M059J (cell line): ENCODE measurements around the gene ZBED2. TPM values are rescaled to one million over a fixed set of nuclear protein-coding genes. Genes with fewer than 3 reads are reported as not detected.

Experiments
- DNase-seq: peaks from one replicate; pipeline ENCODE4 v3.0.0-alpha.2; 2012; ENCODE audit warnings: low read depth
- total RNA-seq: library from RNA; depleted of rRNA; stranded (reverse); fragments of >200 nt; shearing (Covaris generic); gene quantifications from 2 replicates; pipeline ENCODE4 v1.2.3, GENCODE V29; 2014

Gene ZBED2
- total RNA-seq, 1 experiment from 2014 or later: 0.49 TPM

DNA sequence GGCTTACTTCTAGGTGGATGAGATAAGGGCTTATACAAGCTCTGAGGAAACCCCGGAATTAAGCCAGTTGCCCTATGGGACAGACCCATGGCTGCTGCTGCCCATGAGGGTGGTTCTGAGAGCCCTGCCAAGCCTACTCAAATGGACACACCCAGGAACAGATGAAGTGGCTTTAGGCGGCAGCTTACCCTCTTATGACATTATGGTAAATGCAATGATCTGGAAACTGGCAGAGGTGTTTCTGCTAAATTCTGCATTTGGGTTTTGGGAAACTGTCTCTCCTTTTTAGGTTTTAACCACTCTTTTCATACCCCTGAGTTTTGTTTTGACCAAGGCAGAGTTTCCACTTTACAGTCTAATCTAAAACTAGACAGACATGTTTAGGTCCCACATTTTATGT lies 9.0 kb upstream of the ZBED2 start:
- no peak for DNase-seq

- DNase-seq: no peak
Observed at GRCh38 chr3:111603679-111604078, 8.5 kb upstream of the ZBED2 start.

GRCh38 chr3:111601810-111602209 lies 6.7 kb upstream of the ZBED2 start:
- no peak for DNase-seq

- DNase-seq: no peak
Observed at GRCh38 chr3:111598552-111598951, 3.4 kb upstream of the ZBED2 start.

DNA sequence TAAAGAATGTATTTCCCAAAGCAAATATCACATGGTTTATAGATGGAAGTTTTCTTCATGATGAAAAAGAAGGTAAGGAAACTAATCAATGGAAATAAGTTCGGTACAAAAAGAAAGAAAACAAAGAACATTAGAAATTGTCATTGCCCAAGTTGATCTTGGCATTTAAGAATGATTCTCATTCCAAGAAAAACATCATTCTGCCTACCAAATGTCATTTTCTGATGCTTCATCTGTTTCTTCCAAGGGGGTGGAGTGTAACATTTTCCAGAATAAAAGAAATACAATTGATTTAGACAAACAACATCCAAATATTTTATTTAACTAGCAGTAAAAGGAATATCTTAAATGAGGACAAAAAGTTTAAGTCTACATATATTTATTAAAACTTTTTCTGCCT lies 3.0 kb upstream of the ZBED2 start:
- DNase-seq: no peak

DNA sequence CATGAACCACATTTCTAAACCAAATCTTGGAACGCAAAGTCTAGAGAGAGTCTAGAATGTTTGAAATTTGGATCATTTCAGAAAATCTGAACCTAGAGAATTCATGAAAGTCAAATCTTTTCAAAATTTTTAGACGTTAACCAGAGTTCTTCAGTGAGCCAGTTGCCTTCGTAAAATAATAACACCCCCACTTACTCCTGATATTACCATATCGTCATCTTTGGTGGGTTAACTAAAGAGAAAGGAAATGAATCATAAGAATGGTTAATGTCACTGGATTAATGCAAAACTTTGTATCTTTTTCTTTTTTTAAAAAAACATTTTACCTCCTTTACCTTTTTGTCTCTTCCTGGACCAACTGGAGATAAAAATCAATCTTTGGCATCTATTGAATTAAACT lies 1.2 kb upstream of the ZBED2 start:
- DNase-seq: no peak

GRCh38 chr3:111594781-111595180 lies 365 bp downstream of the ZBED2 start:
- no peak for DNase-seq

DNA sequence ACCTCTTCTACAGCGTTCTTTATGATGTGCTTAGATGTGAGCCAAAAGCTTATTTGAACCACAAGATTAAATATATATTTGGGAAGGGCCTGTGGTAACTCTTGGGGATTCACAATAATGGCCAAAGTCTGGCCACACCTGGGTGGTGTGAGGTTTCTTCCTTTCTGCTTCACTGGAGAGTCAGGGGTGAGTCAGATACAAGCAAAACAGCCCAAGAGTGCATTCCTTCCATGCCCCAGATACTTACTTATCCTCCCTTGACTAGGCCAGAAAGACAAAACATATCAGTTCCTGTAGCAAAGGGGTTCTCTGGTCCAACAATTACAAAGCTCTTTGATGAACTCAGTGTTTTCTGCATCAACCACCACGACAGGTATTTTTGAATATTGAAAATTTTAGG lies 941 bp downstream of the ZBED2 start:
- DNase-seq: peak; percentile 94

DNA sequence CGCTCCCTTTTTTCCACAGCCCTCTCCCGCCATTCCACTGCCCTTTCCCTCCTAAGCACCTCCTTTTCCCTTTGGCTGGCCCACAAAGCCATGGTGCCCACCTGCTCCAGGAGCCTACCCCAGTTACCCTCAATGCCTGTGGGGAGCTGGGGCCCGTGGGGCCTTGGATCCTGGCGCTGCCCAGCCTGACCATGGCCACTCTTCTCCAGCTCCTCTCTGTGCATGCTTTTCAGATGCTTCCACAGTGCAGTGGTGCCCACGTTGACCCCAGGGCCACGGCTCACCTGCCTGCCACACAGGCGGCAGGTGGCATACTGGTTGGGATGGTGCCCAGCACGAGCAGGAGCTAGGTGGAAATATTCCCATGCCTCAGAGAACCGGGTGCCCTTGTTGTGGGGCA lies 1.5 kb downstream of the ZBED2 start:
- DNase-seq: no peak

GRCh38 chr3:111592936-111593335 lies 2.2 kb downstream of the ZBED2 start:
- DNase-seq: no peak

- peak; percentile 37 for DNase-seq
Observed at GRCh38 chr3:111592143-111592542, 3.0 kb downstream of the ZBED2 start.

- no peak for DNase-seq
Observed at GRCh38 chr3:111591555-111591954, 3.6 kb downstream of the ZBED2 start.

- no peak for DNase-seq
Observed at GRCh38 chr3:111590143-111590491, 5.0 kb downstream of the ZBED2 start.

DNA sequence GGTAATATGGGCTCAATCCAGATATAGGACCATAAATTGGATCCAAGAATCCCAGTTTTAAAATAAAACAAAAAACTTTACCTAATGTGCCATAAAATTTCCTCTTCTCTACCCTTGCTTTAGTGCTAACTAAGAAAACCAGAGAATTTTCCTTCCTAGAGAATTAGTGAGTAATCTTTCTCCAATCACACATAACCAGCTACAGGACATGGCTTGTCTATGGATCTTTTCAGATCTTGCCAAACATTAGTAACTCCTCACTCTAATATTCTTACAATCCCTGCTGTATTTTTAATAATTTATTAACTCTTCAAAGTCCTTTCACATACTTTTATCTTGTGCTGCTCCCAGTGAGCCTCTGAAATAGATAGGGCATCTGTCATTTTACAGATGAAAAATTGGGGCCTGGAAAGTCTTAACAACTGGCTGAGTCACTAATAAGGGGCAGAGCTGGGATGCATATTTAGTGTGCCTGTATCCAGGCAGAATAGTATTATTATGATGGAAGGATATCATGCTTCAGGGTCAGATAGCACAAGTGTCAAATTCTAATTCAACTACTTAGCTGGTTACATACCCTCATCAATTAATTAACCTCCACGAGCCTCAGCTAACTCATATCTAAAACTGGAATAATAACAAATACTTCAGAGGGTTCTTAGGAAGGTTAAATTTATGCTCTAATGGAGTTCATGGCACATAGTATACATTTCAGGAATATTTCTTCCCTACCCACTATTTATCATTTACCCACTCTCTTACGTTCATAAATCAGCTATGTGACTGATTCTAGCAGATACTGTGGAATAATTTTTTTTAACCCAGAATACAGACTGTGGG lies 5.6 kb downstream of the ZBED2 start:
- no peak for DNase-seq

GRCh38 chr3:111588527-111588926 lies 6.6 kb downstream of the ZBED2 start:
- DNase-seq: peak; percentile 35

DNA sequence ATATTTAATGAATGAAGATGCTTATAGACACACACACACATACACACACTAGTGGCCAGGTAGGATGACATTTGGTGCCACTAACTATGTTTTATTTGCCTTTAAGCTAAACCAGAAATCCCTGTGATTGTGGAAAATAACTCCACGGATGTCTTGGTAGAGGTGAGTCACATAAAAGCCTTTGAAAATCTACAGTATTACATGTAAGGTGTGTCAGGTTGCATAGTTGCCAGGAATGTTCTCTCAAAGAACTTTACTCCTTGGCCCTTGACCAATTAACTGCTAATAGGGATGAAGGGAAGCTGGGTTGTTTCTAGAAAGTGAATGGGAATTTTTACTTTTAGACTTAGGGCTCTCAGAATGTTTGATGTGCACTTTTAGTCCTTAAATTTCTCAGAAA lies 9.9 kb downstream of the ZBED2 start:
- peak; percentile 90 for DNase-seq

GRCh38 chr3:111584744-111585143 lies 10.4 kb downstream of the ZBED2 start:
- peak; percentile 43 for DNase-seq

DNA sequence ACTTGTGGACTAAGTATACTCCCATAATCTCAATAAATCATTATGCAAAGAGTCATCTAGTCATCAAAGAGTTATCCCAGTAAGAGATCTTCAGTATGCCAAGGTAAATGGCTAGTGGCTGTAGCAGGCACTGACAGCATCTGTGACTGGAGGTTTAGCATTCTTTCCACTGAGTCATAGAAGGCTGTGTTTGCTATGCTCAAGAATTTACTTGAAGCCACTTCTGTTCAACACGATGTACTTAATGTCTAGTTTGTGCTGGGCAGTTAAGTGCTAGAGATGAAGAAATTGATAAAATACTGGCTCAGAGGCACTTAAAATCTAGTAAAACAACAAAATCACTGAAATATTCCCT lies 13.0 kb downstream of the ZBED2 start:
- DNase-seq: peak; percentile 97

GRCh38 chr3:111581403-111582119 lies 13.6 kb downstream of the ZBED2 start:
- no peak for DNase-seq

DNA sequence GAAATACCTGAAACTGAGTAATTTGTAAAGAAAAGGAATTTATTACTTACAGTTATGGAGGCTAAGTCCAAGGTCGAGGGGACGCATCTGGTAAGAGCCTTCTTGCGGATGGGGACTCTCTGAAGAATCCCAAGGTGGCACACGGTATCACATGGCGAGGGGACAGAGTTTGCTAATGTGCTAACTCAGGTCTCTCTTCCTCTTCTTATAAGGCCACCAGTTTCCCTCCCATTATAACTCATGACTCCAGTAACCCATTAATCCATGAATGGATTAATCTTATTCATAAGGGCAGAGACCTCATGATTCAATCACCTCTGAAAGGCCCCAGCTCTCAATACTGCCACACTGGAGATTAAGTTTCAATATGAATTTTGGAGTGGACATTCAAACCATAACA lies 15.7 kb downstream of the ZBED2 start:
- no peak for DNase-seq

DNA sequence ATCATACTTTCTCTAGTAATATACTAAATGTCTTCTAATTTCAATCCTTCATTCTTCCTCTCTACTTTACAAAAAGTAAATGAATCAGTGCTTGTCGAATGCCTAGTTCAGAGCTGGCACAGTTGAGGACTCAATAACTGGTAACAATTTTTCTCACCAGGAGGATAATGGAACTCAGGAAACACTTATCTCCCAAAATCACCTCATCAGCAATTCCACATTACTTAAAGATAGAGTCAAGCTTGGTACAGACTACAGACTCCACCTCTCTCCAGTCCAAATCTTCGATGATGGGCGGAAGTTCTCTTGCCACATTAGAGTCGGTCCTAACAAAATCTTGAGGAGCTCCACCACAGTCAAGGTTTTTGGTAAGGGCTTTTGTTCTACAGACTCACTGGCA lies 16.3 kb downstream of the ZBED2 start:
- DNase-seq: no peak

DNA sequence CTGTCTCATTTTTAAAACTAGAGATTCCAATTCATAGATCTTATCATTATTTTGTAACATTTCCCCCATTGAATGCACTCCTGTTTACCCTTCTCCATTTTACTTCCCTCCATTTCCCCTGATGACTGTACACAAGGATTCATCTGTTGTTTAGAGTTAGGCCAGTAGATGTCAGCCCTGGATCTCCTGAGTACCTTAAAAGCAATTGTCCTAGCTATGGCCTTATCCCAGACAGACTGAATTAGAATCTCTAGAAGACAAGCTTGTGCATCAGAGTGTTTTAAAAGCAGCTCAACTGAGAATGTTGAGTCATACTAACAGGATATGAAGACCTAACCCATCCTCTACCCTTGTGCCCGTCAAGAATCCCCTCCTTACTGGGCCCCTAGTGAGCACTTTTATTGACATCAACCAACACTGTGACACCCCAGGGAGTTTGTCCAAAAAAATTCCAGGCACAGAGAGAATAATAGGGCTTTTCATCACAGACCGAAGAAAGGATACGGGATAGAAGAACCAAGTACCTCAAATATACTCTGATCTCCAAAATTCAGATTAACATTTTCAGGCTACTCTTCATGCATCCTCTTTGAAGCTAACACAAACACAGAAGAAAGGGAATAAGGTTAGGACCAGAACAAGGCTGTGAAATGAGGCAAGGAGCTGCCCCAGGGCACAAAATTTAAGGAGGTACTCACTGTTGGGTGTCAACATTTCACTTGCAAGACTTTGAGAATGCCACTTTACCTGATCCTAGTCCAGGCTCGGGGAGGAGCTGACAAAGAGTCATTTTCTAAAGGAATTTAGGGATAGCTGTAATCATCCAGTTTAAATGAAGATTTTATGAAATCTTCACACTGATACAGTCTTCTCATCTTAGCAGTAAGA lies 17.1 kb downstream of the ZBED2 start:
- peak; percentile 91 for DNase-seq
